Measurements from ENCODE around the gene ZNF132.
"Not testable (repeated sequence)": the region's sequence is repeated elsewhere in the genome, so short reads cannot be mapped to it uniquely, and the experiment has no call there.

Gene ZNF132

DNA sequence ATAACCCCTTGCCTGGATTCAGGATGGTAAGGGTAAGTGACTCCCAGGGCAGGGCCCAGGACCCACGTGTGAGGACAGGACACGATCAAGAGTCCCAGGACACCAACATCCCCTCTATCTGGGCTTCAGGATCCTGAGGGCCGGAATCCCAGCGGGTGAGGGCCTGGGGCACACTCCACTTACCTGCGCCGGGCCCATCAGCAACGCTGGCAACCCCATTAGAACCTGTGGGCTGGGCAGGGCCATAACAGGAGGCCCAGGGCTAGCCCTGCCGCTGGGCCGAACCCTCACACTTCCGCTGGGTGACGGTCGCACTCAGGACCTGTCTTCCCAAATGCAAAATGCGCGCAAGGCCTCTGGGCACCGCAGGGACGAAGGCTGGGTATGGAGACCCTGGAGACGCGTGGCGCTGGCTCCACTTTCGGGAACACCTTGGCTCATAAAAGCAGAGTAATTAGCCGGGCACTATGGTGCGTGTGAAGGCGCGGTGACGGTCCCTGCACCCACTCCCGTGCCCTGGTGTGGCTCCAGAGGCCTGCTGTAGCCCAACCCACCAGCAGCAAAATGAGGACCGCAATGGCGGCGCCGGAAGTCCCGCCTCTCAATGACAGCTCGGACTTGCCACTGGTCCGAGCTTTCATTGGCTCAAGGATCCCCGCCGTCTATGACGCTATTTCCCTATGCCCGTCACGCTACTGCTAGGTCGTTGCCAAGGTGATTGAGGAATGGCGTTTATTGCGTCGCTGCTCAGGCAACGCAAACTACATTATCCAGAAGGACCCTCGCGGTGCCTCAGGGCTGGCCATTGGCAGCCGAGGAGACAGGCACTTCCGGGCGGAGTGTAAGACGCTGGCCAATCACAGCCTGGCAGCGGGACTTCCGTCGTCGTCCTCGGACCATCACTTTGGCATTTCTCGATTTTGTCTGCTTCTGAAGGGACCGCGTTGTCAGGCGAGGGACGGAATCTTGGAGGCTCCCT lies at the start of gene ZNF132:
Gene ZNF132, minus strand, starts transcription at position 578 of the 979 bp plus-strand sequence. Its CDS starts 332 bp downstream, at position 246.
- Histone ChIP-seq H3K36me3 (ENCODE audit: control insufficient read depth in 2 of 2, insufficient read depth in 1 of 2, low read length in 2 of 2) (no peaks in the 10 kb centered on the region), H3K4me1 (ENCODE audit: control insufficient read depth, insufficient read depth, low read length) (no peaks in the 10 kb centered on the region), H3K4me3 (ENCODE audit: low read depth, low read length) (peak within 1 kb of the TSS; percentile 5; the same call in 1 of the 2 replicates), H3K9me3 (ENCODE audit: control insufficient read depth, insufficient read depth, low read depth, low read length) (no peaks in the 10 kb centered on the region; the same call in 1 of the 2 replicates), H3K27ac (ENCODE audit: extremely low read depth, low read depth, low read length) (no peak within 1 kb of the TSS)
- CTCF ChIA-PET: interaction anchor here (0.7 kb wide), 1 partner anchor 29 kb away, joined by 3 read pairs; no protein-coding TSS in a partner anchor
- TF ChIP-seq REPIN1 (tag by site-specific recombination; IDR thresholded peaks at IDR 0.05; ENCODE audit: low read depth) (no peak), ZNF670 (tag by site-specific recombination; IDR thresholded peaks at IDR 0.05; ENCODE audit: low read depth) (no peak), ZNF585B (tag by site-specific recombination; IDR thresholded peaks at IDR 0.05) (no peak), HOXA7 (CRISPR knock-in tag; IDR thresholded peaks at IDR 0.05; ENCODE audit: borderline replicate concordance) (no peak)
- TF ChIP-seq, protein P1, sequence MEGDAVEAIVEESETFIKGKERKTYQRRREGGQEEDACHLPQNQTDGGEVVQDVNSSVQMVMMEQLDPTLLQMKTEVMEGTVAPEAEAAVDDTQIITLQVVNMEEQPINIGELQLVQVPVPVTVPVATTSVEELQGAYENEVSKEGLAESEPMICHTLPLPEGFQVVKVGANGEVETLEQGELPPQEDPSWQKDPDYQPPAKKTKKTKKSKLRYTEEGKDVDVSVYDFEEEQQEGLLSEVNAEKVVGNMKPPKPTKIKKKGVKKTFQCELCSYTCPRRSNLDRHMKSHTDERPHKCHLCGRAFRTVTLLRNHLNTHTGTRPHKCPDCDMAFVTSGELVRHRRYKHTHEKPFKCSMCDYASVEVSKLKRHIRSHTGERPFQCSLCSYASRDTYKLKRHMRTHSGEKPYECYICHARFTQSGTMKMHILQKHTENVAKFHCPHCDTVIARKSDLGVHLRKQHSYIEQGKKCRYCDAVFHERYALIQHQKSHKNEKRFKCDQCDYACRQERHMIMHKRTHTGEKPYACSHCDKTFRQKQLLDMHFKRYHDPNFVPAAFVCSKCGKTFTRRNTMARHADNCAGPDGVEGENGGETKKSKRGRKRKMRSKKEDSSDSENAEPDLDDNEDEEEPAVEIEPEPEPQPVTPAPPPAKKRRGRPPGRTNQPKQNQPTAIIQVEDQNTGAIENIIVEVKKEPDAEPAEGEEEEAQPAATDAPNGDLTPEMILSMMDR (tag by site-specific recombination; IDR thresholded peaks at IDR 0.05): no peak
- TF ChIP-seq, protein P2, sequence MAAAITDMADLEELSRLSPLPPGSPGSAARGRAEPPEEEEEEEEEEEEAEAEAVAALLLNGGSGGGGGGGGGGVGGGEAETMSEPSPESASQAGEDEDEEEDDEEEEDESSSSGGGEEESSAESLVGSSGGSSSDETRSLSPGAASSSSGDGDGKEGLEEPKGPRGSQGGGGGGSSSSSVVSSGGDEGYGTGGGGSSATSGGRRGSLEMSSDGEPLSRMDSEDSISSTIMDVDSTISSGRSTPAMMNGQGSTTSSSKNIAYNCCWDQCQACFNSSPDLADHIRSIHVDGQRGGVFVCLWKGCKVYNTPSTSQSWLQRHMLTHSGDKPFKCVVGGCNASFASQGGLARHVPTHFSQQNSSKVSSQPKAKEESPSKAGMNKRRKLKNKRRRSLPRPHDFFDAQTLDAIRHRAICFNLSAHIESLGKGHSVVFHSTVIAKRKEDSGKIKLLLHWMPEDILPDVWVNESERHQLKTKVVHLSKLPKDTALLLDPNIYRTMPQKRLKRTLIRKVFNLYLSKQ (tag by site-specific recombination; IDR thresholded peaks at IDR 0.05; ENCODE audit: borderline replicate concordance): no peak
- TF ChIP-seq, protein P3, sequence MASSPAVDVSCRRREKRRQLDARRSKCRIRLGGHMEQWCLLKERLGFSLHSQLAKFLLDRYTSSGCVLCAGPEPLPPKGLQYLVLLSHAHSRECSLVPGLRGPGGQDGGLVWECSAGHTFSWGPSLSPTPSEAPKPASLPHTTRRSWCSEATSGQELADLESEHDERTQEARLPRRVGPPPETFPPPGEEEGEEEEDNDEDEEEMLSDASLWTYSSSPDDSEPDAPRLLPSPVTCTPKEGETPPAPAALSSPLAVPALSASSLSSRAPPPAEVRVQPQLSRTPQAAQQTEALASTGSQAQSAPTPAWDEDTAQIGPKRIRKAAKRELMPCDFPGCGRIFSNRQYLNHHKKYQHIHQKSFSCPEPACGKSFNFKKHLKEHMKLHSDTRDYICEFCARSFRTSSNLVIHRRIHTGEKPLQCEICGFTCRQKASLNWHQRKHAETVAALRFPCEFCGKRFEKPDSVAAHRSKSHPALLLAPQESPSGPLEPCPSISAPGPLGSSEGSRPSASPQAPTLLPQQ (tag by site-specific recombination; IDR thresholded peaks at IDR 0.05): no peak
- POLR2A ChIA-PET: no interaction called here

DNA sequence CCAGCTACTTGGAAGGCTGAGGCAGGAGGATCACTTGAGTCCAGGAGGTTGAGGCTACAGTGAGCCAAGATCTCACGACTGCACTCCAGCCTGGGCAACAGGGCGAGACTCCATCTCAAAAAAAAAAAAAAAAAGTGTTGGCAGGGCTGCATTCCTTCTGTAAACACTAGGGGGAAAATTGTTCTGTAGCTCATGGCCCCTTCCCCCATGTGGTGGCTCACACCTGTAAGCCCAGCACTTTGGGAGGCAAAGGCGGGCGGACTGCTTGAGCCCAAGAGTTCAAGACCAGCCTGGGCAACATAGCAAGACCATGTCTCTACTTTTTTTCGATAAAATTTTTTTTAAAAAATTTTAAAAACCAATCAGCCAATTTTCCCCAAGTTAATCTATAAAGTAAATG lies 44.4 kb upstream of the ZNF132 start:
- peaks cover 0 to 23% of the 10 kb centered on the region in 2 experiments; a peak in 2 of 3 replicates for H3K36me3 ChIP-seq (ENCODE audit: control insufficient read depth in 2 of 2, insufficient read depth in 1 of 2, low read length in 2 of 2)
- ChIA-PET CTCF (interaction anchor here (0.6 kb wide), 1 partner anchor 15 kb away, joined by 3 read pairs; no protein-coding TSS in a partner anchor), POLR2A (interaction anchor here (0.7 to 1.0 kb wide), 3 partner anchors 9 to 122 kb away, joined by 4 read pairs; partner anchors contain the start of genes ZNF446 and ZNF497)
- H3K9me3 ChIP-seq (ENCODE audit: control insufficient read depth, insufficient read depth, low read depth, low read length); H3K27ac ChIP-seq (ENCODE audit: extremely low read depth, low read depth, low read length); H3K4me1 ChIP-seq (ENCODE audit: control insufficient read depth, insufficient read depth, low read length); H3K4me3 ChIP-seq (ENCODE audit: low read depth, low read length): not testable (repeated sequence)
- TF ChIP-seq, protein P4, sequence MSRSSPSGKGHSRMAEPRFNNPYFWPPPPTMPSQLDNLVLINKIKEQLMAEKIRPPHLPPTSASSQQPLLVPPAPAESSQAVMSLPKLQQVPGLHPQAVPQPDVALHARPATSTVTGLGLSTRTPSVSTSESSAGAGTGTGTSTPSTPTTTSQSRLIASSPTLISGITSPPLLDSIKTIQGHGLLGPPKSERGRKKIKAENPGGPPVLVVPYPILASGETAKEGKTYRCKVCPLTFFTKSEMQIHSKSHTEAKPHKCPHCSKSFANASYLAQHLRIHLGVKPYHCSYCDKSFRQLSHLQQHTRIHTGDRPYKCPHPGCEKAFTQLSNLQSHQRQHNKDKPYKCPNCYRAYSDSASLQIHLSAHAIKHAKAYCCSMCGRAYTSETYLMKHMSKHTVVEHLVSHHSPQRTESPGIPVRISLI (tag by site-specific recombination; IDR thresholded peaks at IDR 0.05): peak; percentile 76

DNA sequence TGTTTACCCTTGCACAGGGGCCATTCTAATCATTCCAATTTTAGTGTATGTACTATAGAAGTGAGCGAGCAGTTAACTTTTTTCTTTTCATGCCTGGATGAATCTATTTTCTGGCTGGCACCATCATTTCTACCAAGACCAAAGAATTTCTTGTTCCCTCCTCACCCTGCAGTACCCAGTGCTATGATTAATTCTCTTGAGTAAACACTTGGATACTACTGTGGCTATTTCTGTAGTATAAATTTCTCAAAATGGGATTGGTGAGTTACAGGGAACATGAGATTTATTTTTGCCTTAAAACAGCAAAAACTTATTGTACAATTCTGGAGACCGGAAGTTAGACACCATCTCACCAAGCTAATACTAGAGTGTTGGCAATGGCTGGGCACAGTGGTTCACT lies 43.8 kb upstream of the ZNF132 start:
- Histone ChIP-seq H3K36me3 (ENCODE audit: control insufficient read depth in 2 of 2, insufficient read depth in 1 of 2, low read length in 2 of 2) (peaks cover 0 to 29% of the 10 kb centered on the region in 2 experiments; a peak in 2 of 3 replicates), H3K27ac (ENCODE audit: extremely low read depth, low read depth, low read length) (no peak overlapping the region), H3K4me3 (ENCODE audit: low read depth, low read length) (no peak overlapping the region), H3K4me1 (ENCODE audit: control insufficient read depth, insufficient read depth, low read length) (no peaks in the 10 kb centered on the region), H3K9me3 (ENCODE audit: control insufficient read depth, insufficient read depth, low read depth, low read length) (no peaks in the 10 kb centered on the region)
- CTCF ChIA-PET: no interaction called here
- POLR2A ChIA-PET: interaction anchor here (0.7 to 1.0 kb wide), 3 partner anchors 14 to 121 kb away, joined by 4 to 5 read pairs (median 4); partner anchors contain the start of gene ZNF497
- no peak for TF ChIP-seq PRDM1 (tag by site-specific recombination; IDR thresholded peaks at IDR 0.05)
- TF ChIP-seq ZNF140 (tag by site-specific recombination; IDR thresholded peaks at IDR 0.05): no peak
- no peak for TF ChIP-seq GLIS1 (tag by site-specific recombination; IDR thresholded peaks at IDR 0.05)
- no peak for TF ChIP-seq ZNF626 (tag by site-specific recombination; IDR thresholded peaks at IDR 0.05)
- TF ChIP-seq ZNF777 (tag by site-specific recombination; IDR thresholded peaks at IDR 0.05; ENCODE audit: borderline replicate concordance): no peak
- no peak for TF ChIP-seq ZNF174 (tag by site-specific recombination; IDR thresholded peaks at IDR 0.05)
- TF ChIP-seq ZSCAN30 (tag by site-specific recombination; IDR thresholded peaks at IDR 0.05): no peak
- no peak for TF ChIP-seq ZNF121 (tag by site-specific recombination; IDR thresholded peaks at IDR 0.05)
- TF ChIP-seq ZNF561 (tag by site-specific recombination; IDR thresholded peaks at IDR 0.05; ENCODE audit: borderline replicate concordance): no peak
- TF ChIP-seq ZNF600 (tag by site-specific recombination; IDR thresholded peaks at IDR 0.05): no peak
- TF ChIP-seq ZFP3 (tag by site-specific recombination; IDR thresholded peaks at IDR 0.05; ENCODE audit: low read depth): no peak
- no peak for TF ChIP-seq ZNF202 (tag by site-specific recombination; IDR thresholded peaks at IDR 0.05; ENCODE audit: borderline replicate concordance)
- TF ChIP-seq ZNF10 (tag by site-specific recombination; IDR thresholded peaks at IDR 0.05): no peak
- no peak for TF ChIP-seq IKZF3 (tag by site-specific recombination; IDR thresholded peaks at IDR 0.05)
- no peak for TF ChIP-seq ZNF114 (tag by site-specific recombination; IDR thresholded peaks at IDR 0.05)
